Jurkat, Clone E6-1 (cell line): ENCODE results near the gene ALG1. TPM values are rescaled to one million over a fixed set of nuclear protein-coding genes. Genes with fewer than 3 reads are reported as not detected.
A peak's percentile ranks its signal among the peaks of the same experiment; 100 is the strongest.

Experiments used
- DNase-seq: peaks from one replicate; pipeline ENCODE4 v3.0.0-alpha.2; 2011; ENCODE audit warnings: low read depth, low spot score
- H3K4me3 ChIP-seq: 2 replicates; pipeline ENCODE4 v1.5.1; 2011; ENCODE audit warnings: mild to moderate bottlenecking, low read length, control low read depth, moderate library complexity
- polyA plus RNA-seq: library from polyadenylated mRNA; unstranded; fragments of >200 nt; gene quantifications from one replicate; pipeline ENCODE4 v1.2.1, GENCODE V29; 2012; ENCODE audit warnings: missing spikeins; ENCODE audit not compliant: insufficient read length, insufficient read depth

Gene ALG1, protein sequence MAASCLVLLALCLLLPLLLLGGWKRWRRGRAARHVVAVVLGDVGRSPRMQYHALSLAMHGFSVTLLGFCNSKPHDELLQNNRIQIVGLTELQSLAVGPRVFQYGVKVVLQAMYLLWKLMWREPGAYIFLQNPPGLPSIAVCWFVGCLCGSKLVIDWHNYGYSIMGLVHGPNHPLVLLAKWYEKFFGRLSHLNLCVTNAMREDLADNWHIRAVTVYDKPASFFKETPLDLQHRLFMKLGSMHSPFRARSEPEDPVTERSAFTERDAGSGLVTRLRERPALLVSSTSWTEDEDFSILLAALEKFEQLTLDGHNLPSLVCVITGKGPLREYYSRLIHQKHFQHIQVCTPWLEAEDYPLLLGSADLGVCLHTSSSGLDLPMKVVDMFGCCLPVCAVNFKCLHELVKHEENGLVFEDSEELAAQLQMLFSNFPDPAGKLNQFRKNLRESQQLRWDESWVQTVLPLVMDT
- polyA plus RNA-seq = 23.5 TPM

DNA sequence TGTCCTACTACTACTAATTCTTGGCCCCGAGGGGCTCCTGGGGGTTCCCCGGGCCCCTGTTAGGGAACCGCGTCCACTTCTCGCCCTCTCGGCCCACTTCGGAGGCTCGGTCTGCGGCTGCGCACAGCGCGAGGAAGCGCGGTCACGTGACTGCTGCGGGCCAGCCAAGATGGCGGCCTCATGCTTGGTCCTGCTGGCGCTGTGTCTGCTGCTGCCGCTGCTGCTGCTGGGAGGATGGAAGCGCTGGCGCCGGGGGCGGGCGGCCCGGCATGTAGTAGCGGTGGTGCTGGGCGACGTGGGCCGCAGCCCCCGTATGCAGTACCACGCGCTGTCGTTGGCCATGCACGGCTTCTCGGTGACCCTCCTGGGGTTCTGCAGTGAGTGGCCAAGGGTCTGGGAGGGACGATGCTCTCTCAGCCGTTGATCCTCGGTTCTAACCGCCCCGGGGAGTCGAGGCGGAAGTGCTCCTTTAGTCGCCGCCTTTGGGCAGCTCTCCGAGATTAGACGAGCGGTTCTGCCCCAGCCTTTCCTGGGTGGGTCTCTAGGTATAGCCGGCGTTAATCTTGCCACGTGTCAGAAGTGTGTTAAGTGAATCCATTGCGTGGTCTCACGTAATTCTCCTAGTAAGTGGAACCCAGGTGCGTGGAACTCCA, at the start of gene ALG1:
Gene ALG1, plus strand, starts transcription at position 163 of the 653 bp plus-strand sequence. Its CDS starts 7 bp downstream, at position 170.
- H3K4me3 ChIP-seq = peak within 1 kb of the TSS; percentile 76
- DNase-seq = peak; percentile 70

DNA sequence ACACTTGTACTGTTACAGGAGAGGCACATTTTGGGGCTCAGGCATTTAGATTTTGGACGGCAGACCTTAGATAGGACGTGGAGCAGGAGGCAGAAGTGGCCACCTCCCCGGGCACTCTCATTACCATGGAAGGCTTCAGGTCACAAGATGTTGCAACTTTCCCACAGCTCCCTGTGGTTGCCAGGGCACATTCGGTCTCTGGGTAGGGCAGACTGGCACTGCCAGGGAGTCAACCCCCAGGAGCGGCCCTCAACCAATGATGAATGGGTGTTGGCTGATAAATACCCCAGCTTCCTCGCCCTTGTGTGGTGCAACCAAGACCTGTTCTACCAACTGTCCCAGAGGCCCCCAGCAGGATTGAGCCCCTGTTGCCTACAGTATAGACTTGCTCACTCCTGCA, 49.1 kb upstream of the ALG1 start:
- no peak overlapping the region for H3K4me3 ChIP-seq
- DNase-seq = no peak

DNA sequence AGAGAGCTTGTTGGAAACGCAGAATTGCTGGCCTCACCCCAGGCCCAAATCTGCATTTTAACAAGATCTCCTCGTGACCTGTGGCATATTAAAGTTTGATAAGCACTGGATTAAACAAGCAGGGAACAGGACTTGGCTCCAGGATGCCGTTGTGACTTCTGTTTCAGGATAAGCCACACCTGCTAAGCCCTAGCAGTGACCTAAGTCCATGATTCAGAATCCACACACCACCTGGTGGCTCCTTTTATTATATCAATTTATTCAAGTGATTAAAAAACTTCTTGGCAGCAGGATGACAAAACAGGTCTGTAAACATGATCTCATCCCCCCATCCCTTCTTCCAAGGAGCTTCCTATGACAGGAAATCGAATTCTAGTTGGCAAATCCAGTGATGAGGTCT, 47.0 kb upstream of the ALG1 start:
- H3K4me3 ChIP-seq = no peak overlapping the region
- peak; percentile 30 for DNase-seq

DNA sequence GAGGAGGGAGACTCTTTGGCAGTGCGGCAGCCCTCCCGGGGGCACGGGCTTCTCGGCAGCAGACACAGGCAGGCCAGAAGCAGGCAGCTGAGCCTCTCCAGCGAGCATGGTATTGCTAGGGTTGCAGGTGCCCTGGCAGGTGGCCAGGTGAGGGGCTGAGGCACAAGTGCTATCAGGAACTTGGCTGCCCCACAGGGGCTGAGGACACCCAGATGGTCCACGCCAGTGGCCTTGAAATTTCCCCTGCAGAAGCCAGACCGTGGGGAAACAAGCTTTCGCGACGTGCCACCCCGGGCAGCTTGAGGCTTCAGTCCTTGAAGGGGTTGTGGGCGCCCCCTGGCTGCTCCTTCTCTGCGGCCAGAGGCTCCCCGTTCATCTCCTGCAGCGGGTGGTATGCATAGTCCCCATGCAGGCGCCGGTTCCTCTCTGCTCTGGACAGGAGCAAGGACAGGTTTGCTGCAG, 46.4 kb upstream of the ALG1 start:
- H3K4me3 ChIP-seq = no peak overlapping the region
- no peak for DNase-seq

DNA sequence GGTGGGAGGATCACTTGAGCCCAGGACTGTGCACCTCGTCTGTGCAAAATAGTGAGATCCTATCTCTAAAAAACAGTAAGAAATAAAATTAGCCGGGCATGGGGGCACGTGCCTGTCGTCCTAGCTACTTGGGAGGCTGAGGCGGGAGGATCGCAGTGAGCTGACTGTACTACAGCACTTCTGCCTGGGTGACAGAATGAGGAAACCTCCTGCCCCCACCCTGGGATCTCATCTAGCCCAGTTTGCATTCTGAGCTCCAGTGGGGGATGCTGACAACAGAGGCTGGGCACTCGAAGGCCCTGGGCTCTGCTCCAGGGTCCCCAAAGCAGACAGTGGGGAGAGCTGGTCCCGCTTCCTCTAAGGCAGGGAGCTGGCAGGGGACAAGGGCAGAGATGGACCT, 45.0 kb upstream of the ALG1 start:
- no peak for DNase-seq

DNA sequence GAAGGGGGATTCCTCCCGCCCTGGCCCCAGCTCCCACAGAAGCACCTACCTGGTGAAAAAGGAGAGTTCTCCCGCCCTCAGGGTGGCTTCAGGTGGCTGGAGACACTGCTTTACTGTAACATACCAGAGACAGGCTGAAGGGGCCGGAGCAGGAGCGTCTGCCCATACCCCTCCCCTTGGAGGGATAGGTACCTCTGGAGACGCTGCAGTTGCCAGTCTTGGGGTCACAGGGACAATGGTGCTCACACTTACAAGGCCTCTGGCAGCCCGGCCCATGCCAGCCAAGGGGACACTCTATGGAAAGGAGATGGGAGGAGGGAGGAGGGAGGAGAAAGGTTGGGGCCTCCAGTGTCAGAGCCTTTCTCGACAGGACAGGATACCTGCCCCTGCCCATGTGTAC, 44.6 kb upstream of the ALG1 start:
- no peak overlapping the region for H3K4me3 ChIP-seq
- no peak for DNase-seq

More for the DNA sequence above, 45.0 kb upstream of the ALG1 start:
- H3K4me3 ChIP-seq = no peak overlapping the region

DNA sequence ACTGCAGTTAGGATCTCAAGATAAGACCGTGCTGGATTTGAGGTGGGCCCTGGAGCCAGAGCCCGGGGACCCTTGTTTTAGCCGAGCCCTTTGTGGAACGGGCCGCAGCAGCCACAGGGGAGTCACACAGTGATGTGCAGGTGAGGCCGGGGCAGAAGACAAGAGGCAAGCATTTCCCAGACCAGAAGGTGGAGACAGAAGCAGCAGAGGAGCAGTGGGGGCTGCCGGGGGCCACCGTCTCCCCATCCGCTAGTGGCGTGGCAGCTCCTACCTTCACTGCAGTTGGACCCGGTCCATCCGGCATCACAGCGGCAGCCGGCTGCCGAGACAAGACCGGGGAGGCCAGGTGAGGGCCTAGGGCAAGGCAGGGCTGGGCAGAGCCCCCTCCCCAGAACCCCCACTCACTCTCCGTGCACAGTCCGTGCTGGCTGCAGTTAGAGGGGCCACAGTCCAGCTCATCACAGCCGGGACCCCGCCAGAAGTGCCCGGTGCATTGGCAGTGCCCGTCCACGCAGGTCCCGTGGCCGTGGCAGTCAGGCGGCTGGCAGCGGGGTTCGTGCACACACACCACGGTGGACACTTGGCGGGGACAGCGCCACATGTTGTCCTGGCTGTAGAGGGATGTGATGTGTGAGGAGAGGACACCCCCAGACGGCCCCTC, 43.9 kb upstream of the ALG1 start:
- DNase-seq = no peak
- H3K4me3 ChIP-seq = no peak overlapping the region

DNA sequence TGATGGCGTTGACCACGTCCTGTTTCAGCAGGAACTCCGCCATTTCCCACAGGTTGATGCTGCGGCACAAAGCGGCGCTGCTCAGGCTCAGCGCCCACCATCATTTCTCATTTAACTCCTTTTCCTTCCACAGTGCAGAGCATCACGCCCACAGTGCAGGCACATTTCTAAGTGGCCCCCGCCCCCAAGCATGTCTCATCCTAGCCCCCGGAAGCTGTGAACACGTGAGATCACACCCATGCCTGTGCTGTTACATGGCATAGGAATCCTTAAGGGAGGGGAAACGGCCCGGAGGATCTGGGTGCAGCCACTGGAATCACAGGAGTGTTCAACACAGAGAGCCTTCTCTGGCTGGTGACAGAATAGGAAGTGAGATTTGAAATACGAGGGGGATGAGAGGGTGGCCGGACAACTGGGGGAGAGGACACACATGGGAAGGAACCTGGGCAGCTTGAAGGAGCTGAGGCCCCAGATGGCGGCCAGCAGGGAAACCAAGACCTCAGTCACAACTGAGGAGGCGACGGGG, 42.6 kb upstream of the ALG1 start:
- H3K4me3 ChIP-seq = no peak overlapping the region
- DNase-seq = no peak

DNA sequence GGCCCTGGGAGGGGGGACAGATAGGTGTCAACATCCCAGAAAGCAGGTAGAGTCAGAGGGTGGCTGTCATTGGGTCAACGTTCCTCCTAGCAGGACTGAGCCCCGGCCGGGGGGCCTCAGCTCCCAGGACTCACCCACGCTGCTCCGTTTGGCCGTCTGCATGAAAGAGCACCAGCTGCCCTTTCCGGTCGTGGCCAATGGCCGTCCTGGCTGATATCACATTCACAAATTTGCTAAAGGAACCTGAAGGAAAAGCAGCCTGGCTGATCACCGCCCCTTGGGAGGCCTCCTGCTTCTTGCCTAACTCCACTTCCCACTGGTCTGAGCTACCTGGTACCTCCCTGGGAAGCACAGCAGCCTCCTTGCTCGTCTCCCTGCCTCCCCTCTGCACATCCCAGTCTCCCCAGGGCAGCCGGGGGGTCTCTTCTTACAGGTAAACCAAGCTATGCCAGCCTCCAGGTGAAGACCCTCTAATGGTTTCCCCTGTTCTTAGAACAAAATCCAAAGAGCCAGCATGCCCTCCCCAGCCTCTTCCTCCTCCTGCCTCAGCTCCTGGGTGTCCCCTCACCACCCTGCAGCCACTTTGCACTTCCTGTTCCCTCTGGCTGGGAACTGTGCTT, 41.3 kb upstream of the ALG1 start:
- no peak overlapping the region for H3K4me3 ChIP-seq
- no peak for DNase-seq

DNA sequence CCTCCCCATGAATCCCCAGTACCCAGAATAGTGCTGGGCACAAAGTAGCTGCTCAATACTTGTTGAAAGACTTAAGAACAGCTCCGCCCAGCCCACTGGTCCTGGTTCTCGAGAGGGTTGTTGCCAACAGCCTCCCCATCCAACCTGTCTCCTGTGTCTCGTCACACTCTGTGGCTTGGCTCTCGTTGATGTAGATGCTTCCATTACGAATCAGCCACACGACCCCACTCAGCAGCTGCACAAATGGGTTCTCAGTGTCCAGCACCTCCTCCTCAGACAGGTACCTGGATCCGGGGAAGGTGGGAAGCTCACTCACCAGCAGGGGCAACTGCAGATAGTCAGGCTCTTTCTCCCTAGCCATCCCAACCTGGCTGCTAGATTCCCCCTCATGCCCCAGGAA, 40.0 kb upstream of the ALG1 start:
- DNase-seq = no peak
- H3K4me3 ChIP-seq = no peak overlapping the region

DNA sequence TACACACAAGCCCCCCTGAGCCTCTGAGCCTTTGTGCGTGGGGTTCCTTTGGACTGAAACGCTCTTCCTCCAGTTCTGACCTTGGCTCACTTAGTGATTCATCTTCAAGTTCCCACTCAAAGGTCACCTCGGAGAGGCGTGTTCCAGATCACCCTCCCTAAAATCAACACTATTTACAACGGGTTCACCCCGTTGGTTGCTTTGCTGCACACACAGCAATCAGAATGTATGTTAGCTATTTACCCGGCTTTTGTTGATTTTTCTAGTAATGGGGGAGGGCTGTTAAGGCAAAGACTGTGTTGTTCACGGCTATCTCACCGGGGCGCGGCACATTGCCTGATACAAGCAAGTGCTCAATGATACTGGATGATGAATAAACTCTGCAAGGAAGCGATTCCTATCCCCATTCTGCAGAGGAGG, 38.9 kb upstream of the ALG1 start:
- peak overlapping the region; percentile 72 for H3K4me3 ChIP-seq
- DNase-seq = no peak

DNA sequence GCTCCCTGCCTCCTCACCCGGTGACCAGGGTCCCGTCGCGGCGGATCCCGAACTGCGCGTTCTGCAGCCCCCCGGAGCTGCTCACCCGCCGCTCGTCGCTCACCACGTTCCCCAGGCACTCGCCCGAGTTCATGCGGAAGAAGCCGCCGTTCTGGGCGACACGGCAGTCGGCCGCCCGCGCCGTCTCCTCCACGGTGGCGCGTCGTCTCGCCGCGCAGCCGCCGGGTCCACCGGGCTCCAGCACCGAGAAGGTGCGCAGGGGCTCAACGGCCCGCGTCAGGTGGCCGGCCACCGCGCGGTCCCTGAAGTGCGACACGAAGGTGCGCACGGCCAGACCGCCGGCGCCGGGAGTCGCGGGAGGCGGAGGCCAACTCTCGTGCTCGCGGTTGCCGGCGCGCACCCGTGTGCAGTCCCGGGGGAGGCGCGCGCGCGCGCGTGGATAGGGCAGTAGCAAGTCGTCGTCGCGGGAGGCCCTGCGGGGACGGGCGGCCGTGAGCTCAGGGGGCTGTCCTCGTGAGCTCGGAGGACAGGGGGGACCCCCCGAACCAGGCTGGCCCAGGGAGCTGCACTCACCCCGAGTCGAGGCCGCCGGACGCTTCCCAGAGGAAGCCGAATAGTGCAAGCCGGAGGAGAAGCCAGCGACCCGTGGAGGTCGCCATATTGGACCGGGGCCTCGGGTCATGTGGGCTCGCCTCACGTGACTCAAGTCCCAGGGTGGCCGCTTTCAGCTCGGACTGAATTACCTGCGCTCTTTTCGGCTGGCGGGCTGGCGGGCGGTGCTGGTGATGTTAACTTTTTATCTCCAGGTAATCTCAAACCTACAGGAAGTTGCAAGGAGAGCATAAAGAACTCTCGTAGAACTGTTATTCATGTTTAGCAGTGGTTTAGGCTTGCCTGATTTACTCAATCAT, 38.1 kb upstream of the ALG1 start, which contains the start of gene NAGPA:
Gene NAGPA, minus strand, starts transcription at position 680 of the 911 bp plus-strand sequence. Its CDS starts 21 bp downstream, at position 659.
- H3K4me3 ChIP-seq = peak within 1 kb of the TSS; percentile 72
- peak; percentile 68 for DNase-seq

DNA sequence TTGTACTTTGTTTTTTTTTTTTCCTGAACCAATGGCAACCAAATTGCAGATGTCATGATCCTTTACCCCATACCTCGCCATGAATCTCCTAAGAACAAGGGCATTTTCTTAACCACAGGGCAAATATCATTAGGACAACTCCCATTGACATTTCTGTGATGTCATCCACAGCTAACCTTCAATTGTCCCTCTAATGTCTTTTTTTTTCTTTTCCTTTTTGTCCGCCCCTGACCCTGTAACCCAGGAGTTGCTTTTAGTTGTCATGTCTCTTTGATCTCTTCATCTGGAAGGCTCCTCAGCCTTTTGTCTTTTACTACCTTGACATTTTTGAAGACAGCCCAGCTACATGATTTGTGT, 37.5 kb upstream of the ALG1 start:
- DNase-seq = no peak
- peak overlapping the region; percentile 72 for H3K4me3 ChIP-seq

DNA sequence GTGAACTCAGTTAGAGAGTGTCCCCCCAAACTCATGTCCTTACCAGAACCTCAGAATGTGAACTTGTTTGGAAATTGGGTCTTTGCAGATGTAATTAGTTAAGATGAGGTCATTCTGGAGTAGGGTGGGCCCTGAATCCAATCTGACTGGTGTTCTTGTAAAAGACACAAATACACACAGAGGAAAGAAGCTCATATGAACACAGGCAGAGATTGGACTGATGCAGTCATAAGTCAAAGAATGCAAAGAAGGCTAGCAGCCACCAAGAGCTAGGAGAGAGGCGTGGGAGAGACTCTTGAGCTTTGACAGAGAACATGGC, 35.8 kb upstream of the ALG1 start:
- no peak overlapping the region for H3K4me3 ChIP-seq
- no peak for DNase-seq

DNA sequence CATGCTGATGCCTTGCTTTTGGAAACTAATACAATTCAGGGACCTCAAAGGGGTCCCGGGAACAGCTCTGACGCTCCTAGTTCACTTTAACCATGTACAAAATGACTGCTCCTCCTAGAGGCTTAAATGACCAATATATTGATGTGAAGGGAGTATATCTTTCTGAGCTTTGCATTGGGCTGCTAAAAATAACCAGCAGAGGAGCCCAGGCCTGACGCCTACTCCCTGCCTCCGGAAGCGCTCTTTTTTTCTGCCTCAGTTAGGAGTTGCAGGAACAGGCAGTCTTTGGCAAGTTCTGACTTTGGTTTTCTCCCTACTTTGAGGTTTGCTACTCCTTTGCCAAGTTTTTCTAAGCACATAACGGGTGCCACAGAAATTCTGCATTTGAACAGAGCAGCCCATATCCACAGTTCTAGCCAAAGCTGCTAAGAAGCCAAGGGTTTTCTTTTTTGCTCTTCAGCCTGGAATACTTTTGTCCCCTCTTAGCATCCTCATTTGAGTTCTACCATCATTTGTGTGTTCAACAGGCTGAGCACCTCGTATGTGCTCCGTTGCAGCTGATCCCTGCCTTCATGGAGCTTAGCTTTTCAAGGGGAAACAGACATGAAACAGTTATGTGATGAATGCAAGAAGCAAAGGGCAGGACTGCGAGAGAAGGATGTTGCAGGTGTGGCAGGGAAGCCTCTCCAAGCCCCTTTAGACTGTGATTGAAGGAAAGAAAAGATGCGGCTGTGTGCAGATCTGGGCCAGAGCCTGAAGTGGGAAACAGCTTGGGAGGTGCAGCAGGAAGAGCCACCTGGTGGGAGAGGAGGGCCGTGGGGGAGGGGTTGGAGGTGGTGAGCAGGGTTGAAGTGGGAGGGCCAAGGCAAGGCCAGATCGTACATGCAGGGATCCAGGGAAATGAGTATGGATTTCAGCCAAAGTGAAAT, 35.2 kb upstream of the ALG1 start:
- no peak overlapping the region for H3K4me3 ChIP-seq
- DNase-seq = no peak

DNA sequence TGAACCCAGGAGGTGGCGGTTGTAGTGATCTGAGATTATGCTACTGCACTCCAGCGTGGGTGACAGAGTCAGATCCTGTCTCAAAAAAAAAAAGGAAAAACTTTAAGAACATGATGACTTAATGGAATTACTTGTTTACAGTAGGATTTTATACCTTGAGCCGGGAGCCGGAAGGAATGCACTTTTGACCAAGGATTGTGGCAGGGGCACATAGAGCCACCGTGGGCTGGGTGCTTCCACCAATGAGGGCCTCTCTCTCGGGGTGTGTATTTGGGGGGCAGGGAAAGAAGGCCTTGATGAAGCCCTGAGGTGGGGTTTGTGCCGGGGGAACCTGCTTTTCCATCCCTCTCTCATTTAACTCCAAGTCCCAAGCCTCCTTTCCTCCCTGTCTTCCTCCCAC, 31.2 kb upstream of the ALG1 start:
- no peak for DNase-seq
- no peak overlapping the region for H3K4me3 ChIP-seq

DNA sequence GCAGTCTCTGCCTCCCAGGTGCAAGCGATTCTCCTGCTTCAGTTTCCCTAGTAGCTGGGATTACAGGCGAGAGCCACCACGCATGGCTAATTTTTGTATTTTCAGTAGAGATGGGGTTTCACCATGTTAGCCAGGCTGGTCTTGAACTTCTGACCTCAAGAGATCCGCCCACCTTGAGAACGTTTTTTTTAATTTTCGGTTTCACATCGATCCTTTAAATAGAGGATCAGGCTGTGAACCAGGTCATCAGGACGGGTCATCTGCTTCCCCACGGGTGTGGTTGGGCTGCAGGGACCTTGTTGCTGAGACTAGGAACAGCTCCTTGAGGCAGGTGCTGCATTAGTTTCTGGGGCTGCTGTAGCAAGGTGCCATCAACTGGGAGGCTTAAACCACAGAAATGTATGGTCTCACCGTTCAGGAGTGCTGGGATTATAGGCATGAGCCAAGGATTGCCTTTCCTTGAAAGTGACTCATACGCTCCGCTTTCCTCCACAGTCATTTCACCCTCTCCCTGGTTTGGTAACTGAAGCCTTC, 30.0 kb upstream of the ALG1 start:
- H3K4me3 ChIP-seq = no peak overlapping the region

More for the DNA sequence above, 30.0 kb upstream of the ALG1 start:
- no peak for DNase-seq
